A673 (cell line): Measurements from ENCODE around the gene HOMER2. TPM values are rescaled to one million over a fixed set of nuclear protein-coding genes. Genes with fewer than 3 reads are reported as not detected.

Experiments used
- BruUV-seq: library from RNA; stranded (reverse); fragments of 400-500 nt; replicated peaks from 2 replicates; lab custom pipeline; 2021; lab: Mats Ljungman, UMichigan
- CTCF ChIA-PET: fragments of 300-600 bp; sonication (Branson Sonifier 250); formaldehyde crosslinking; loops from one replicate; lab custom pipeline; 2022; ENCODE audit warnings: antibody characterized with exemption; lab: Charles Lee
- POLR2A ChIA-PET: fragments of 300-600 bp; sonication (Branson Sonifier 250); formaldehyde crosslinking; loops from one replicate; lab custom pipeline; 2022; ENCODE audit warnings: antibody characterized with exemption; ENCODE audit not compliant: low non-redundant PET; lab: Charles Lee
- DNase-seq: peaks from one replicate; pipeline ENCODE4 v3.0.0-alpha.2; 2015; ENCODE audit warnings: low spot score
- H3K27ac ChIP-seq: fragments of 200-600 bp; sonication (generic); 2 replicates; pipeline ENCODE4 v1.5.1; 2016; ENCODE audit warnings: mixed run types, low read depth, mild to moderate bottlenecking, mixed read lengths, antibody characterized with exemption, low read length; ENCODE audit not compliant: poor library complexity, severe bottlenecking
- H3K27me3 ChIP-seq: fragments of 200-600 bp; sonication (generic); replicated peaks from 2 replicates; pipeline ENCODE4 v1.6.1; 2017; ENCODE audit warnings: mixed run types, low read depth, mild to moderate bottlenecking, mixed read lengths, antibody characterized with exemption, low read length; ENCODE audit not compliant: insufficient read depth, poor library complexity
- H3K36me3 ChIP-seq: fragments of 200-600 bp; sonication (generic); 2 replicates; pipeline ENCODE4 v1.6.1; 2016; ENCODE audit warnings: mixed run types, mild to moderate bottlenecking, mixed read lengths, antibody characterized with exemption, low read length; ENCODE audit not compliant: insufficient read depth, poor library complexity, severe bottlenecking
- H3K4me1 ChIP-seq: fragments of 200-600 bp; sonication (generic); 2 replicates; pipeline ENCODE4 v1.6.1; 2017; ENCODE audit warnings: mixed run types, mild to moderate bottlenecking, mixed read lengths, antibody characterized with exemption, low read length; ENCODE audit not compliant: insufficient read depth, poor library complexity, severe bottlenecking
- H3K4me3 ChIP-seq: fragments of 200-600 bp; sonication (generic); 2 replicates; pipeline ENCODE4 v1.5.1; 2016; ENCODE audit warnings: low read depth, mixed run types, mild to moderate bottlenecking, mixed read lengths, low read length; ENCODE audit not compliant: poor library complexity, severe bottlenecking
- H3K9me3 ChIP-seq: fragments of 200-600 bp; sonication (generic); 2 replicates; pipeline ENCODE4 v1.6.1; 2016; ENCODE audit warnings: mixed run types, low read depth, mild to moderate bottlenecking, mixed read lengths, antibody characterized with exemption, low read length; ENCODE audit not compliant: poor library complexity, severe bottlenecking
- CTCF ChIP-seq: fragments of 300-800, 200-600 bp; sonication (generic); conservative IDR thresholded peaks from 2 replicates; pipeline ENCODE4 v1.5.1; 2017; ENCODE audit warnings: low read depth, mild to moderate bottlenecking, antibody characterized with exemption, low read length, moderate library complexity, mixed read lengths
- EZH2 ChIP-seq: fragments of 200-600 bp; sonication (generic); IDR thresholded peaks from 2 replicates; pipeline ENCODE4 v1.6.1; 2017; ENCODE audit warnings: borderline replicate concordance, low read depth, mild to moderate bottlenecking, mixed read lengths, antibody characterized with exemption, low read length; ENCODE audit not compliant: poor library complexity, severe bottlenecking
- intact Hi-C: fragments of 100-400 bp; cut with micrococcal nuclease; formaldehyde crosslinking; loops from one replicate; pipeline ENCODE4 v1.10.0; 2022; ENCODE audit not compliant: unreplicated experiment
- total RNA-seq: library from RNA; stranded (reverse); gene quantifications from 2 replicates; pipeline ENCODE4 v1.2.3, GENCODE V29; 2021

The HOMER2 gene
- total RNA-seq, 1 experiment from 2014 or later, result 6.7 TPM

GRCh38 chr15:82999426-82999825 lies 46.9 kb upstream of the HOMER2 start:
- no peaks in the 10 kb centered on the region for H3K27me3 ChIP-seq
- intact Hi-C loops, result no loop called here
- CTCF ChIA-PET, result interaction anchor here (0.9 kb wide), 1 partner anchor 150 kb away, joined by 4 read pairs; no protein-coding TSS in a partner anchor
- H3K9me3 ChIP-seq, result no peaks in the 10 kb centered on the region
- H3K36me3 ChIP-seq, result no peaks in the 10 kb centered on the region
- no TSS peak for BruUV-seq
- H3K4me1 ChIP-seq, result peaks cover 3% of the 10 kb centered on the region
- H3K27ac ChIP-seq, result no peak overlapping the region
- no peak overlapping the region for H3K4me3 ChIP-seq
- POLR2A ChIA-PET, result no interaction called here
- no peak for TF ChIP-seq CTCF
- no peak for DNase-seq

DNA sequence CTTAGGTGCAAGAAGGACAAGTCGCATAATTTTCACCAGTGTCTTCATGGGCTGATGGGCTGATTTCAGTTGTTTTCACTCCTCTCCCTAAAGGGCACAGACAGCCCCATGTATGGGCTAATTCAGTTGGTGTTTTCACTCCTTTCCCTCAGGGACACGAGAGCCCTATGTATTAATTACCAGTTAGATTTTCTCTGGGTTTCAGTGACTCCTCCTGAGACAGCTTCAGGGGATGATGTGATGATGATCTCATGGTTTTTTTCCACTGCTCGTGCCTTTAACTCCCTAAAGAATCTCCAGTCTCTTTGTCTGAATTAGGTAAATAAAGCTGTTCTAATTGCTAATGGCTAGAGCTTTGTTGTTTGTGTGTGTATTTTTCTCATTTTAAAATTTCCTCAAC lies 43.4 kb upstream of the HOMER2 start:
- intact Hi-C loops, result no loop called here
- BruUV-seq, result no TSS peak
- H3K27ac ChIP-seq, result no peak overlapping the region
- H3K27me3 ChIP-seq, result no peaks in the 10 kb centered on the region
- peaks cover 4% of the 10 kb centered on the region for H3K36me3 ChIP-seq
- POLR2A ChIA-PET, result no interaction called here
- CTCF ChIA-PET, result interaction anchor here (1.2 kb wide), 1 partner anchor 15 kb away, joined by 4 read pairs; no protein-coding TSS in a partner anchor
- peak; percentile 10 for DNase-seq
- no peaks in the 10 kb centered on the region for H3K9me3 ChIP-seq
- peaks cover 3% of the 10 kb centered on the region for H3K4me1 ChIP-seq
- no peak overlapping the region for H3K4me3 ChIP-seq
- TF ChIP-seq CTCF, result no peak
- TF ChIP-seq EZH2, result no peak

GRCh38 chr15:82995076-82995475 lies 42.6 kb upstream of the HOMER2 start:
- Histone ChIP-seq H3K4me3 (no peak overlapping the region), H3K36me3 (peaks cover 4% of the 10 kb centered on the region), H3K27me3 (no peaks in the 10 kb centered on the region), H3K9me3 (no peaks in the 10 kb centered on the region), H3K4me1 (peaks cover 1% of the 10 kb centered on the region), H3K27ac (no peak overlapping the region)
- ChIA-PET CTCF (interaction anchor here (1.2 kb wide), 1 partner anchor 16 kb away, joined by 4 read pairs; no protein-coding TSS in a partner anchor), POLR2A (no interaction called here)
- no peak for DNase-seq
- BruUV-seq, result no TSS peak
- intact Hi-C loops, result no loop called here
- no peak for TF ChIP-seq EZH2
- TF ChIP-seq CTCF, result no peak
